BJ (cell line): ENCODE results near the gene PTBP3. TPM values are rescaled to one million over a fixed set of nuclear protein-coding genes. Genes with fewer than 3 reads are reported as not detected.

Experiments
- CTCF ChIA-PET: fragments of 350-600 bp; formaldehyde crosslinking; extraction: SDS; loops from one replicate; lab custom pipeline; 2021; ENCODE audit warnings: antibody characterized with exemption, inconsistent platforms; lab: Yijun Ruan, JAX
- POLR2A ChIA-PET: fragments of 300-600 bp; sonication (Branson Sonifier 250); formaldehyde crosslinking; extraction: SDS; loops from one replicate; lab custom pipeline; 2021; ENCODE audit warnings: antibody characterized with exemption; lab: Charles Lee
- DNase-seq: peaks from one replicate; pipeline ENCODE4 v3.0.0-alpha.2; 2011; ENCODE audit warnings: low read depth
- H3K27me3 ChIP-seq: 2 replicates; pipeline ENCODE4 v1.6.0; 2011; ENCODE audit warnings: low read length; ENCODE audit not compliant: control insufficient read depth, insufficient read depth
- H3K36me3 ChIP-seq: 2 replicates; pipeline ENCODE4 v1.5.1; 2011; ENCODE audit warnings: low read length; ENCODE audit not compliant: control insufficient read depth, insufficient read depth
- H3K4me3 ChIP-seq: 2 replicates; pipeline ENCODE4 v1.5.1; 2011; ENCODE audit warnings: low read depth, mild to moderate bottlenecking, control low read depth, low read length
- polyA plus RNA-seq: library from polyadenylated mRNA; depleted of rRNA; stranded (reverse); fragments of >200 nt; gene quantifications from 2 replicates; pipeline ENCODE4 v1.2.3, GENCODE V29; 2011
- TF ChIP-seq, protein P1 (sequence below): IDR thresholded peaks from 2 replicates; pipeline ENCODE4 v1.5.1; 2011; ENCODE audit warnings: low read depth, mild to moderate bottlenecking, control low read depth, inconsistent platforms, low read length, moderate library complexity; ENCODE audit not compliant: insufficient read depth

The PTBP3 gene
- polyA plus RNA-seq, 1 experiment = 44.4 TPM

DNA sequence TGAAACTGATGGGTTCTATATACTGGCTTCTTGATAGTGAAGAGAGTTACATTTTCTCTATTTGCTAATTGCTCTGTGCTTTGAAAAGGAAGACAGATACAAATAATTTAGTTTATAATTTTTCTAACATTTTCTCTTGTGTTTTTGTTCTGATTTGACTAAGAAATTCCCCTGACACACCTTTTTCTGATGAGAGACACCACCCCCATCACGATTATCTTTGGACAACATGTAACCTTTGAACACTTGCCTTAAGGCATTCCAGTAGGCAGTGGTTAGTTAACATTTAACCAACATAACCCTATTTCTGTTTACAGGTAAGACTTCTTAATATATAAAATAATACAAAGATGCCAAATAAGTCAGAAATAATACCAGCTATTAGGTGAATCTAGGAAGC is 4.1 kb upstream of the PTBP3 start:
- Histone ChIP-seq H3K27me3 (no peaks in the 10 kb centered on the region), H3K4me3 (no peak overlapping the region), H3K36me3 (no peaks in the 10 kb centered on the region)
- POLR2A ChIA-PET = no interaction called here
- DNase-seq = no peak
- TF ChIP-seq, protein P1, sequence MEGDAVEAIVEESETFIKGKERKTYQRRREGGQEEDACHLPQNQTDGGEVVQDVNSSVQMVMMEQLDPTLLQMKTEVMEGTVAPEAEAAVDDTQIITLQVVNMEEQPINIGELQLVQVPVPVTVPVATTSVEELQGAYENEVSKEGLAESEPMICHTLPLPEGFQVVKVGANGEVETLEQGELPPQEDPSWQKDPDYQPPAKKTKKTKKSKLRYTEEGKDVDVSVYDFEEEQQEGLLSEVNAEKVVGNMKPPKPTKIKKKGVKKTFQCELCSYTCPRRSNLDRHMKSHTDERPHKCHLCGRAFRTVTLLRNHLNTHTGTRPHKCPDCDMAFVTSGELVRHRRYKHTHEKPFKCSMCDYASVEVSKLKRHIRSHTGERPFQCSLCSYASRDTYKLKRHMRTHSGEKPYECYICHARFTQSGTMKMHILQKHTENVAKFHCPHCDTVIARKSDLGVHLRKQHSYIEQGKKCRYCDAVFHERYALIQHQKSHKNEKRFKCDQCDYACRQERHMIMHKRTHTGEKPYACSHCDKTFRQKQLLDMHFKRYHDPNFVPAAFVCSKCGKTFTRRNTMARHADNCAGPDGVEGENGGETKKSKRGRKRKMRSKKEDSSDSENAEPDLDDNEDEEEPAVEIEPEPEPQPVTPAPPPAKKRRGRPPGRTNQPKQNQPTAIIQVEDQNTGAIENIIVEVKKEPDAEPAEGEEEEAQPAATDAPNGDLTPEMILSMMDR = no peak
- CTCF ChIA-PET = interaction anchor here (1.0 to 1.2 kb wide), 4 partner anchors 79 to 263 kb away, joined by 3 read pairs; no protein-coding TSS in a partner anchor

DNA sequence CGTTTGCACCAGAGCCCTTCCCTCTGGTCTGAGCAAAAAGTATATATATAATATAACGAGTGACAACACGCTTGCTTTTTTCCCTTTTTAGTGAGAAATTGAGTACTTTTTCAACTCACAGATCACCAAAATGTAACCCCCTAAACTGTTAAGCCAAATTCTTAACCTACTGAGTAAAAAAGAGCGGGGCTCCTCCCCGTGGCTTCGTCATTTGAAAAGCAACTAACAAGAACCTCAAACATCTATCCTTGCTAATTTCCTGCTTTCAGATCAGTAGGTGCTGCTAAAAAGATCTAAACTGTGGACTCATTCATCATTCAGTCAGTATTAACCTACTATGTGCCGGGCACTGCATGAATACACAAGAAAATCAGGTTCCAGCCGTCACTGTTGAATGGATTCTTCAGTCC is 1.0 kb upstream of the PTBP3 start:
- TF ChIP-seq, protein P1 = no peak
- ChIA-PET POLR2A (interaction anchor here (0.6 to 0.7 kb wide), 2 partner anchors 178 to 284 kb away, joined by 3 read pairs; no protein-coding TSS in a partner anchor), CTCF (interaction anchor here (1.1 to 1.2 kb wide), 4 partner anchors 8 to 250 kb away, joined by 3 to 5 read pairs (median 3); no protein-coding TSS in a partner anchor)
- H3K36me3 ChIP-seq = no peaks in the 10 kb centered on the region
- DNase-seq = no peak
- H3K4me3 ChIP-seq = peak overlapping the region; percentile 69
- no peaks in the 10 kb centered on the region for H3K27me3 ChIP-seq

DNA sequence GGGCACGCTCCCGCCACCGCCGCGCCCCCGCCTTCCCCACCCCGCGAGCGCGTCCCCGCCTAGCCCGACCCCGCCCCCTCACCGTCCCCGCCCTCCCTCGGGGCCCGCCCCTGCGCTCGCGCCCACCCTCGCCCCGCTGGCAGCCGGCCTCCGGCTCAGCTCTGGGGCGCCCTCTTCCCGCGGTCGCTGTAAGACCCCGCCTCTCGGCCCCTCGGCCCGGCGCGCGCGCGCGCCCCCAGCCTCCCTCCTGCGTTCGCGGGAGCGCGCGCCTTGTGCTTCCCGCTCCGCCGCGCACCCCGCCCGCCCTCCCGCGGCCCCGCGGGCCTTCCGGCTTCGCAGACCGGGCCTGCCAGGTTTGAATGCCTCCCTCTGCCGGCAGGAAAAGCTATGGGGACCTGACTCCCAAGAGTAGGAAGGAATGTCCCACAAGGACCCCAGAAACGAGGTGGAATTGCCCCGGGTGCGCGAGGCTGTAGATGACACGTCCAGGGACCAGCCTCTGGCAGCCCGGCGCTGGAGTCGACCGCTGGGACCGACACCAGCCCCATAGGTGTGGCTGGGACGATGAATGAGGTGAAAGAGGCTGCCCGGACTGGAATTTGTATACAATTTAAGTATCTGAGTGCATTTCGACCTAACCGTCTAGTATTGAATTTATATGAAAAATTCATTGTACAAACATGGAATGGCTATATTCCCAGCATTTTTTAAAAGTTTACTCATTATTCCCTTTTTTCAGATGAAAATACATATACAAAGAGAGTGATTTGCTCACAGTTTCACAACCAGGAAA is 416 bp upstream of the PTBP3 start:
- POLR2A ChIA-PET = interaction anchor here (0.6 to 0.7 kb wide), 3 partner anchors 18 to 283 kb away, joined by 3 read pairs; no protein-coding TSS in a partner anchor
- H3K4me3 ChIP-seq = peak overlapping the region; percentile 96
- peak; percentile 64 for DNase-seq
- TF ChIP-seq, protein P1 = peak; percentile 71
- H3K27me3 ChIP-seq = no peaks in the 10 kb centered on the region
- H3K36me3 ChIP-seq = no peaks in the 10 kb centered on the region
- CTCF ChIA-PET = interaction anchor here (0.5 to 1.6 kb wide), 16 partner anchors 8 to 302 kb away, joined by 3 to 7 read pairs (median 3); no protein-coding TSS in a partner anchor

DNA sequence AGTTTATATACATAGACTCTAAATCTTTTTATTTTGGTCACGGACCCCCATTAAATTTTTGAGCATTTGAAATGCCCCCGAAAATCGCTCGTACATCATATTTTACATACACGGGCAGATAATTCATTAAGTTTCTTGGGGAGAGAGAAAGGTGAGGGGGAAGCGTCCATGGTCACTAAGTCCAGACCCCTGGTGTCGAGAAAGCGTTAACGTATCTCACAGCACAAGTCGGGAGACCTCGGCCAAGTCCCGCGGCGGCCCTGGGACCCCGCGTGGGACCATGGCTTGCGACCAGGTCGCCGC is 794 bp downstream of the PTBP3 start:
- Histone ChIP-seq H3K4me3 (peak overlapping the region; percentile 96), H3K27me3 (no peaks in the 10 kb centered on the region), H3K36me3 (no peaks in the 10 kb centered on the region)
- CTCF ChIA-PET = interaction anchor here (1.0 to 1.6 kb wide), 4 partner anchors 9 to 200 kb away, joined by 3 to 4 read pairs (median 3); no protein-coding TSS in a partner anchor
- POLR2A ChIA-PET = interaction anchor here (0.5 kb wide), 1 partner anchor 31 kb away, joined by 3 read pairs; no protein-coding TSS in a partner anchor
- TF ChIP-seq, protein P1 = 0 out of 2 replicates have a peak, but pooled peaks have one; percentile 10
- DNase-seq = no peak

DNA sequence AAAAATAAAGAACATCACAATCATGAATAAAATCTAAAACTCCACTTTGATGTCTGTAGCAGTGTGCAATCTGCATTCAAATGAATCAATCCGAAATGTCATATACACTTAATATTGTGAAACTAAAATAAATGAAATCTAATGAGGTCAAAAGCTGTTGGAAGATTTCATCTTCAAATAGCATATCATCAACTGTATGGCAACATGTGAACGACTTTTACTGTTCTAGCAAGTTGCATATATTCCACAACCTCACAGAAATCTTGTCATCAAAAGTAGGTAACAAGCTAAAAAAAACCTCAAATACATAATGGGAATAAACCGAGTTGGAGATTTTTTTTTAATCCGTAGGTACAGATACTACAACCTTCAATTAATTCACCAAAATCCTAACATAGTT is 1.2 kb downstream of the PTBP3 start:
- TF ChIP-seq, protein P1 = no peak
- no peaks in the 10 kb centered on the region for H3K36me3 ChIP-seq
- ChIA-PET CTCF (no interaction called here), POLR2A (interaction anchor here (0.5 kb wide), 1 partner anchor 30 kb away, joined by 3 read pairs; no protein-coding TSS in a partner anchor)
- H3K4me3 ChIP-seq = peak overlapping the region; percentile 96
- DNase-seq = no peak
- H3K27me3 ChIP-seq = no peaks in the 10 kb centered on the region
